Breast epithelium (tissue), 3 donors: ENCODE data around the gene ALX4.

Source experiments
- CTCF ChIP-seq, 3 donors: fragments of 450-650 bp; IDR thresholded peaks; one replicate each; pipeline ENCODE4 v1.5.1; 2016 to 2017; ENCODE audit warnings: antibody characterized with exemption in 3 of 3, mild to moderate bottlenecking in 3 of 3, moderate library complexity in 3 of 3
- POLR2A ChIP-seq: fragments of 450-650 bp; IDR thresholded peaks from one replicate; pipeline ENCODE4 v1.6.1; 2016; ENCODE audit warnings: antibody characterized with exemption, mild to moderate bottlenecking, moderate library complexity

GRCh38 chr11:44347538-44347937 lies 37.6 kb upstream of the ALX4 start:
- no peak for TF ChIP-seq CTCF (IDR thresholded peaks at IDR 0.05)
- no peak for TF ChIP-seq POLR2A
